SIG-M5 treated with dmso at 0.1 percent for 504 hours (cell line): ENCODE results near the gene RPL7A.

Source experiments
- DNase-seq: peaks from one replicate; lab custom pipeline; 2025; ENCODE audit not compliant: unreplicated experiment; lab: John Stamatoyannopoulos, UW

RPL7A gene

DNA sequence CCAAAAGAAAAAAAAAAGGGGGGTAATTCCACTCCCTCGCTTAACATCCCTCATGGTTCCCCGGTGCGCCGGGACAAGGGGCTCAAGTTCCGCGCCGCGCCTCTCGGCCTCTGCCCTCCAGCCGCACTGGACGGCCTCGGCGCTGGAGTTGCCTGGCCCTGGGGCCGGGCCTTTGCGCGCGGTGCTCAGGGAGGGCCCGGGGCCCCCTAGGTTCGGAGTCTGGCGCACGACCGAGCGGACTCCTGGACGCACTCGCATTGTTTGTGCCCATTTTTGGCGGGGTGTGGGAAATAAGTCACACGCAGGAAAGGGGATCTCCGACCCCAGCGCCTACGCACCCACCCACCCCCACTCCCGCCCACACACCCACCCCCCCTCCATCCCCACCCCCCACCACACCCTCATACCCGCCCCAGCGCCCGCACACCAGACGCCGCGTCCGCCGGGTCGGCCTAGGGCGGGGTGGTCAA, 468 bp upstream of the RPL7A start:
- DNase-seq = no peak

DNA sequence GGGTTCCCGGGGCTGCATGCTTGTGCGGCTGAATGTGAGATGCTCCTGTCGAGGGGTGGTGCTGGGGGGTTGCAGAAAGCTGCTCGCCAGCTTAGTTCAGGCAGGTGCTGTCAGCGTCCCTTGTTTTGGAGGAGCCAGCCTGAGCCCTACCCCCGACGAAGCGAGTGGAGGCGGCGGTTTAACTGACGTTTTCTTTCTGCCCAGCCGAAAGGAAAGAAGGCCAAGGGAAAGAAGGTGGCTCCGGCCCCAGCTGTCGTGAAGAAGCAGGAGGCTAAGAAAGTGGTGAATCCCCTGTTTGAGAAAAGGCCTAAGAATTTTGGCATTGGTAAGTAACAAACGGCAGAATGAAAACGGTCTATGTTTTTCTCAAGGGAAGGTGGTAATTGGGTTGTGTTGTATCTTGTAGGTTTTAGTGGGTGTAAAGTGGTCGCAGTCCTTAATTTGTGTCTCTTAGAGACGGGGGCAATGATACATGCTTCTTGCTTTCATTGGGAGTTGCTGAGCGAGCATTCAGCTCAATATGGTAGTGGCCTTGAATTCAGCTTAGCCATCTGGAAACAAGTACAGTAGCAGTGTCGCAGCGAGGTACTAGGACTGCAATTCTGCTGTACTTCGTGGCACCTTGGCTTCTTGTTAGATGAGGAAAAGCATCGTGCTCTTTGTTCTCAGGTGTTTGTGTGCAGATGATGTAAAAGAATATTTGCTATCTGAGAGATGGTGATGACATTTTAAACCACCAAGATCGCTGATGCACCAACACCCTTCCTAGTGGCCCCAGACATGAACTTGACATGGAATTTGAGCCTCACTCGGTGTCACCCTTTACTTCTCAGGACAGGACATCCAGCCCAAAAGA, 928 bp downstream of the RPL7A start:
- no peak for DNase-seq

DNA sequence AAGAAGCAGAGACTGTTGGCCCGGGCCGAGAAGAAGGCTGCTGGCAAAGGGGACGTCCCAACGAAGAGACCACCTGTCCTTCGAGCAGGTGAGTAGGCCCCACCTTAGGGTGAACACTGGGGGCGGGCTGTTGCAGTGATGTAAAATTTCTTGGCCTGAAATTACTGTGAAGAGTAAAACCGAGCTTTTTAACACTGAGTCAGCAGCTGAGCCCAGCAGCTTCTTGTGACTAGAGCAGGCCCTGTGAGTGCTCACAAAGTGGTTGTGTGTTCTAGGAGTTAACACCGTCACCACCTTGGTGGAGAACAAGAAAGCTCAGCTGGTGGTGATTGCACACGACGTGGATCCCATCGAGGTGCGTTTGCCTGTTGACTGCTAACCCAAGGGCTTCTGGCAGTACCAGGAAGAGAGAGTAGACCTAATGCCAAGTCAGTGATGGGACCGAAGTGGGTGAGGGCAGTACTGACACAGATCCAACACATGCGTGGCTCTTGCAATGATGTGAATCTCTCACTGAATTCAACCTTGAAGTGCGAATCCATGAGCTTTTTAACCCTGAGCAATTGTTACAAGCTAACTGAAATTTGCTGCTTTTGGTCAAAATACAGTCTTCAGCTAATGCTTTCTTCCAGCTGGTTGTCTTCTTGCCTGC, 2.1 kb downstream of the RPL7A start:
- DNase-seq = no peak

DNA sequence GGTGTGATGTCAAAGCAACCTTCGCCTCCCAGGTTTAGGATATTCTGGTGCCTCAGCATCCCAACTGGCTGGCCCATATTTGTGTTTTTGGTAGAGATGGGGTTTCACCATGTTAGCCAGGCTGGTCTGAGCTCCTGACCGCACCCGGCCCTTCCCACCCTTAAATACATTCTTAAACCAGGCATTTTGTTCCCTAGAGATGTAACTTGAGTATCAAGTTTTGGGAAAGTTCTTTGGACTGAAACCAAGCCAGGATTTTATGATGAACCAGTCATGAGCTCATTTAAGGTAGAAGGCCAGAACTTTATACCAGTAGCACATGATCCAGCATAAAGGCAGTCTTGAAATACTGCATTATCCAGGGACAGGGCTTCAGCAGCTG, 3.5 kb downstream of the RPL7A start:
- no peak for DNase-seq

DNA sequence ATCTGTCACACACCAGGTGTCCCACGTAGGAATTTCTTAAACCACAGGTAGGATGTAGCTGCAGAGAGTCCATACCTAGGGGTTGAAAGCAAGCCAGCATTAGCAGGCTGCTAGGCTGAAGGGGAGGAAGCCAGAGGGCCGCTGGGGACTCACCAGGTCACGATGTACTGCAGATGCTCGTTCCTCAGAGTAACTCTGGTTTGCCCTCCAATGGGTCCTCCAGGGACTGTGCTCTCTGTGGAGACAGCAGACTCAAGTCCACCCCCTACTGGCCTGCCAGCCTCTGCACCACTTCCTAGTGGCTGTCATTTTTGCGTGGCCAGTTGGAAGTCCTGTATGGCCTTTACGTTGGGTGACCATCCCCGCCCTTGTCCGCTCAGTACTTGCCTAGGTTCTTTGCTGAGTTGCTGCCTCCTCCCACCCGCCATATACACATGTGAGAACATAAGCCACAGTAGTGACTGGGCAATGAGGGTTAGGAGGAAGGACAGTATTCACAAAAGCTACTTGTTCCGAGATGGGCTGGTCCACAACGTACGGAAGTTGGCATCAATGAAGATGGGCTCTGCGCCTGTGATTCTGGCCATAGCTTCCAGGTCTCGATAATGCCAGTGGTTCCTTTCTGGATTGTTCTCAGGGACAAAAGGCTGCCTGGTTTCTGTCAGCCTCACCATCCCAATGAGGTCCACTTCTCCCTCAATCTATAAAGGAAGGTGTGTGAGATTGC, 4.1 kb downstream of the RPL7A start:
- peak; percentile 64 for DNase-seq

DNA sequence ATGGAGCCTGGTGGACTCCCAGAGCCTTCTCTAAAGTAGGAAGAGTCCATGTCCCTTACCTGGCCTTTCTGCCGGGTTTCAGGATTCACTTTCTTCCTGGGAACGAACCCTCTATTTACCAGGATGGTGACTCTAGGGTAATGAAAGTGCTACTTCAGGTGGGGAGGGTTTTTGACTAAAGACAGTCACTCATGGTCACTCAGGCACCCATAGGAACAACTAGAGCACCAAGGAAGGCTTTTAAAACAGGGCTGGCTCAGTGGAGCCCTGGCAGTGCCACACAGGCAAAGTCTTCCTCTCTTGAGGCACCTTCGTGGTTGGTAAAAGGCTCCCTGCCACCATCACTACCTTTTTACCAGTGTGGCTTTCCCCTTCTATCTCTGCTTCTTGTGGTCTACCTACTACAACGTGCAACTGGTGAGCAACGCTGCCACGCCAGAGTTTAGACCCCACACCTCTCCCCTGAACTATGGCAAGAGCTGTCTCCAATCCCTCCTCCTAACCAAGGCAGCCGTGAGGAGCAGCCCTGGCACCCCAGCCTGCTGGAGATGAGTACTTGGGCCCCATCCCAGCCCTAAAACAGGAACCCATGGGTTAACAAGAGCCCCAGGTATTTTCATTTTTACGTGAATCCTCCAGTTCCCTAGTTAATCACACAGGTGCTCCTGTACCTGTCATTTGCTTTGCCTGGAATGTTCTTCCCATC, 4.8 kb downstream of the RPL7A start:
- DNase-seq = no peak

DNA sequence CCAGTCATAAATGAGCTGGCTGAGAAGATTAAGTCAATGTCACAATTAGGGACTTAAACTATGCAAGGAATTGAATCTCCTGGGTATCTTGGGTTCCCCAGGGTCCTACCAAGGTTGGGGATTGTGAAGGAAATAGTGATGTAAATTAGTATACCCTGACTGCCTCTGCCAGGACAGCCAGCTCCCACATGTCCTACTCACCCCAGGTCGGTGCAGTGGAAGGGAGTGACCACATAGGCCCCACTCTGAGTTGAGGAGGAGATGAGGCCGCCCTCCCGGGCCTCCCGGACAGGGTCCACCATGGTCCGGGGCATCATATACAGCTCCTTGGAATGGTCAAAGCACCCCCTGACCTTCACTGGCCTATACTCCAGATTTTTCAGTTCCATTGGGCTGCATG, 5.5 kb downstream of the RPL7A start:
- DNase-seq = no peak

DNA sequence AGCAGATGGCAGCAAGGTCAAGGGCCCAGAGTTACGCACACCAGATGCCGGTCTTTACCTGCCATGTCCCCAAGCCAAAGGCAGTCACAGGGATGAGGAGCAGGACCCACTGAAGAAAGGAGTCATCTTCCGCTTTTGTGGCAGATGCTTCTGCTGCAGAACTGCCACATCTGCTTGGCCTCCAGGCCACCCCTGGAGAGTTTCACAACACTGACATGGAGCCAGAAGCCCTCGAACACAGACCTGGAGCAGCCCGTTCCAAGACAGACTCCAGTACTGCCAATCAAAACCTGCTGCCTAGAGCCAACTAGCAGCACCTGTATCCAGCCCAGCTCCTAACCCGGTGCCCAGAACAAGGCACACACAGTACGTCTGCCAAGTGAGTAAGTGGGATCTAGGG, 6.7 kb downstream of the RPL7A start:
- DNase-seq = peak; percentile 87

DNA sequence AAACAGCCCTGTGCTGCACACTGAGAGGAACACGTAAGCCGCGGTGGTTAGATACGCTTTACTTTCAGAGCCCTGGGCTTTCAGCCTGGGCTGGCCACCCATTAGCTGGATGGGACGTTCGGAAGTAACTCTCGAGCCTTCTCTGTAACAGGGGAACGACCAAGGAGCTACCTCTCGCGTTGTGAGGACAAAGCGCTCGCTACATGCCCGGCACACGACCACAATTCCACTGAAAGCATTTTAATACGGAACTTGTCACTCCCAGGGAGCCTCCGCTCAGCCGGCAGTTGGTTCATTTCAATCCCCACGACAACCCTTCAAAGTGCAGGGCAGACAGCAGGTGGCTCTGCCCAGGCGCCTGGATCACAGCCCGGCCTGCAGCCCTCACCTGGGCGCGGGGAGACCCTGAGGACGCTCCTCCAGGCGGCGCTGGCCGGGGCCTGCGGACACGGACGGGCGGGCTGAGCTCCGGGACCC, 7.9 kb downstream of the RPL7A start:
- no peak for DNase-seq

DNA sequence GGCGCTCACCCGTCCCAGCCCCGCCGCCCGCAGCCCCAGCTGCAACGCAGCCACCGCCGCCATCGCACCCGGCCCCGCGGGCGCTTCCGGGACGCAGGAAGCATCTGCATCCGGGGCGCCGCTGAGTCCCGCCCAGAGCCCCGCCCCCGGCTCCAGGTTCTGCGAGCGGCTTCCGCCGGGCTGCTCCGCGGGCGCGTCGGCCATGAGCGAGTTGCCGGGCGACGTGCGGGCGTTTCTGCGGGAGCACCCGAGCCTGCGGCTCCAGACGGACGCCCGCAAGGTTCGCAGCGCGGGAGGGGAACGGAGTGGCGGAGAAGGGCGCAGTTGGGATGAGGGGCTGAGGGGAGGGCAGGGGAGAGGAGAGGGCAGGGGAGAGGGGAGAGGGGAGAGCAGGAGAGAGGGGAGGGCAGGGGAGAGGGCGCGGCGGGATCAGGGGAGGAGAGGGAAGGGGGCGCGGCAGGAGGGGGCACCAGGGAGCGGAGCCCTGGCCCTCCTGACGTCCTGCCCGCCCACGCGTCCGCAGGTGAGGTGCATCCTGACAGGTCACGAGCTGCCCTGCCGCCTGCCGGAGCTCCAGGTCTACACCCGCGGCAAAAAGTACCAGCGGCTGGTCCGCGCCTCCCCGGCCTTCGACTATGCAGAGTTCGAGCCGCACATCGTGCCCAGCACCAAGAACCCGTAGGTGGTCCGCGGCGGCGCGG, 8.5 kb downstream of the RPL7A start, which contains the start of the genes SURF1 and SURF2:
SURF1 (minus strand) TSS at position 97 of the 701 bp plus-strand sequence; CDS start at position 63, 34 bp downstream.
SURF2 (plus strand) TSS at position 160 of the 701 bp plus-strand sequence; CDS start at position 203, 43 bp downstream.
- DNase-seq = peak; percentile 73

DNA sequence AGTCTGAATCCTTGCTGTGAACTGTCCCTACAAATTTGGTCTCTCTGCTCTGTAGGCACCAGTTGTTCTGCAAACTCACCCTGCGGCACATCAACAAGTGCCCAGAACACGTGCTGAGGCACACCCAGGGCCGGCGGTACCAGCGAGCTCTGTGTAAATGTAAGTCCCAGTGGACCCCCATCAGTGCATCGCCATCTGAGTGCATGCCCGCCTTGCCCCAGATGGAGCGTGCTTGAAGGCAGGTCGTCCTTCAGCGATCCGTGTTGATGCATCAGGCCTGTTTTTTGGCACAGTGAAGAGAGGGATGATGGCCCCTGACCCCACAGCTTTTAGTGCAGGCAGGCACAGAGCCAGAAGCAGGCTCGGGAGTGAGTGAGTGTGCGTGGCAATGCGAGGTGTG, 9.6 kb downstream of the RPL7A start:
- DNase-seq = no peak

DNA sequence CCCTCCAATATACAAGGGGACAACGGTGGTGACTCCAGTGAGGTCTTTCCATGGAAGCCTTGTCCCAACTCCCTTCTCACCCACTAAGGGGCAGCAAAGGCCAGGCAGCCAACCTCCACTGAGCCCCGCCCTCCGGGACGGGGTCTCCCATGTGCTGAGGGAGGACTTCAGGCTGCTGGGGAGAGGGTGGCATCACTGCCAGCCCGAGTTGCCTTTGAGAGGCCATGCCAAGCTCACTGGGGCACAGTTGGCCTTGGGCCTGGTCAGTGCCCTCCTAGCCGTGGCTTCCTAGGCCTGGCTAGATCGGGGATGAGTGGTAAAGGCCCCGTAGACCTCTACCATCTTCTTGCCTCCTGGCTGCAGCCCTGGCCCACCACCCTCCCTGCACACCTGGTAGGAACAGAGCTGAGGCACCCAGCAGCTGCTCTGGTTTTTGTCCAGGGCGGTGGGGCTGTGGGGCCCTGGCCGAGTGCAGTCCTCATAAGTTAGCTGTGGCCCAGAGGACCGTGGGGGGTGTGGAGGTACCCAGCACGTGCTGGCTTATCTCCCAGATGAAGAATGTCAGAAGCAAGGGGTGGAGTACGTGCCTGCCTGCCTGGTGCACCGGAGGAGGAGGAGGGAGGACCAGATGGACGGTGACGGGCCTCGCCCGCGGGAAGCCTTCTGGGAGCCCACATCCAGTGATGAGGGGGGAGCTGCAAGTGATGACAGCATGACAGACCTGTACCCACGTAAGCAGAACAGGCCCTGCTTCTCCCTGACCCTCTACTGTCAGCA, 11.6 kb downstream of the RPL7A start:
- no peak for DNase-seq

DNA sequence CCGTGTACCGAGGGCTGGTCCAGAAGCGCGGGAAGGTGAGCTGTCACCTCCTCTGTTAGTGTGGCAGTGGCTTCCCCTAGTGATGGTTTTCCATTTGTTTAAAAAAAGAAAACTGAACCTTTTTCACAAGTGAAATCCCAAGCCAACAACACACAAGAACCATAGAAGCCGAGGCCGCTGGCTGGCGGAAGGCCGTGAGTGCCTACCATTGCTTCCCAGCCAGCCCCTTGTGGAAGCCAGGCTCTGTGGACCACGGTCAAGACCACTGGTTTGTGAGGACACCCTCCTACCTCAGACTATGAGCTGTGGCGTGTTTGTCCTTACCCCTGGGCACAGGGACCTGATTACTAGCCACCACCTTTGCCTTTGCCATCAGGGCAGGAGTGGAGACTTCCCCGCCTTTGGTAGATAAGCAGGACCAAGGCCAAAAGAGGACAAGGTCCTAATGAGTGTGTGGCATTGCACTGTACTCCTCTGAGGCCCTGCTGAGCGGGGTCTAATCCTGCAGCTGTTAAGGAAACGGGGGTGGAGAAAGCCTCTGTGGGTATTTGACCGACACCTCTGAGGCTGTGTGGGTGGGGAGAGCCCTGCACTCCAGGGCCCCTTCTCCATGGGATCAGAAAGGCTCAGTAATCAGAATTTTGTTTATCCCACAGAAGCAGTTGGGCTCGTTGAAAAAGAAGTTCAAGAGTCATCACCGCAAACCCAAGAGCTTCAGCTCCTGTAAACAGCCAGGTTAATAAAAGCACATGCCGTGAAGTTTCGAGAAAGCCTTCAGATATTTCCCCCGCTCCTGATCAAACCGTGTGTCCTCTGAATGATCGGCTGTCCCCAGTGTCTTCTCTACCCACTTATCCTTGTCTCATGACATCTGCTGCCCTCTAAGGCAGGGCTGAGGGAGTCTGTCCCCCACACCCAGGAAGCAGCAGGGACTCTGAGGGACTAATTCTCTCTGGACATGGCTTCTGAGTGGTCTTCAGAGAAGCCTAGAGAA, 12.7 kb downstream of the RPL7A start:
- DNase-seq = no peak

DNA sequence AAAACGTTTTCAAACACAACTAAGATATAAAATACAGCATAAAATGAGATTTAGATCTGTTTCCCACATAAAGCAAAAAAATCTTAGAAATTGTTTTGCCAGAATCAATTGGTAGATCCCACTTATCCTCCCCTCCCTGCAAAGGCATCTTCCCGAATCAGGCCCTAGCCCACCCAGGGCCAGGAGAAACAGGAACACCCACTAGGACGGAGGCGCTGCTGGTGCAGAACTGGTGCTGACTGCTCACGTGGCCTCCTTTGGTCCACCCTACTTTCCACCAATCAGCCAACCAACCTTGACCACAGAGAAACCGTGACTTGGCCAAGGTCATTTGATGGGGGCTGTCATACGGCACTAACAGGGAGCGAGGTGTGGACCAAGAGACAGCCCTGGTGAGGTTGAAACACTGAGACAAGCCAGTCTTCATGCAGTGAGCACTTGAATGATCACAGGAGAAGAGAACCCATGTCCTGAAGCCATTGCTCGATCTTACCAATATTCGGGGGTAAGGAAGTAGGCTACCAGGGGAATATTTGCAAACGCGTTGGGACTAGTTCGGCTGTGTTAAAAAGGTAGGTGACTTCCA, 13.6 kb downstream of the RPL7A start:
- no peak for DNase-seq

DNA sequence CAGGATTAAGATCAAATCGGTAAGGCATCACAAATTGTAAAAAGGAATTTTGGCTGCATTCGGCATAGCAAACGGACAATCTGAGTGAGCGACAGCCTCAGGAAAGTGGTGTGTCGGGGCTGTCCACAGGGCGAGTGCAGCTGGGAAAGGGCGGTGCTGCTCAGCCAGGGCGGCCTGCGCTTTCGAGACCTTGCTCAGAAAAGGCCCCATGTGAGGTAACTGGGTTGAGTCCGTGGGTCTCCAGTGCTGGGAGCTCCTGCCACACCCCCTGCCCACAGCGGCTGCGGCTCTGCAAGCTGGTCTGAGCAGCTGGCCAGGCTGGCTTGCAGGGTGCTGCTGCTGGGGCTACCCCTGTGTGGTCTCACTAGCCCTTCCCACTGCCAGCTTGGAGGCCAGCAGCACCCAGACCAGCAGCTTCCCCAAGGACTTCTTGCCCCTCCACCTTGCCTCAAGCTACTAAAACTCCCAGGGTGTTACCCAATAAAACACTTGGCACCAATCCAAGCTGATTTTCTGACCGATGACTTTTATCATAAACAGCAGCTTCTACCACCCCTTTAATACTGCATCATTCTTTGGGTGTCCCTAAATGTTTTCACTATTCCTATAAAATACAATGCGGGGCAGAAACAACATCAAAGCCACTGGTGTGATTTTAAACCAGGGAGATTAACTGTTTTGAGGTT, 14.5 kb downstream of the RPL7A start:
- DNase-seq = no peak

DNA sequence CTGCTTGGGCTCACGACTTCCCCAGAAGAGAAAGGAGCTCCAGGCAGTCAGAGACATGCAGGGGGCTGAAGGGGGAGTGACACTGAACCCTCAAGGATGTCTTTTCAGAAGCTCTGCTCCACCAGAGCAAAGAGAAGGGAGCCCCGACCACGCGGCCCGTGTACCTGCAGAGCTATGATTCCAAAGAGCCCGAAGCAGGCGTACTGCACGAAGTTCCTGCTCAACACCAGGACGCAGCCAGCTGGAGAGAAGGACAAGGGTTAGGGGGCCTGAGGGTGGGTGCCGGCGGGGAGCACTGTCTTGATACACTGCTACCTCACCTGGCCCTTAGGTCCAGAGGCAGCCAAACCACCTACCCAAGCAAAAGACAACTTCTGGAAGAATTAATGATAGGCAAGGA, 18.4 kb downstream of the RPL7A start:
- DNase-seq = no peak

DNA sequence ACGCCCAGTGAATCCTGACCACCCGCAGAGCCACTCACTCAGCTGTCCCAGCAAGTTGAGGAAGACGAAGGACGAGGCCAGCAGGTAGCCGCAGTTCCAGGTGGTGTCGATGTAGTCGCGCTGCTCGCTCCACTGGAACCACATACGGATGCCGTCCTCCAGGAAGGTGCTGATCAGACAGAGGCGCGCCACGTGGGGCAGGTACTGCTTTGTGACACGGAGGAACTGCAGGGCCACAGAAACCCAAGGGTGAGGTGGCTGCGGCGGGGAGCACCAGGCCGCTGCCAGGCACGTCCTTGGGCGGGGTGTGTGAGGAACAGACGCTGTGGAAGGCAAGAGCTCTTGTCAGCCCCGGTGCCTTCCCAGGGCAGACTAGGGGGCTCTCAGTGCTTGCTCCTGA, 19.2 kb downstream of the RPL7A start:
- no peak for DNase-seq
